Suprapubic skin (tissue), 4 donors: ENCODE results near the gene HDC.

Experiments used
- CTCF ChIP-seq, 2 donors: fragments of 200-600 bp in 1 of 2; fragments of 450-650 bp in 1 of 2; sonication (generic) in 1 of 2; IDR thresholded peaks; one replicate each; pipeline ENCODE4 v1.5.1; 2016 to 2019; ENCODE audit warnings: antibody characterized with exemption in 2 of 2, mild to moderate bottlenecking in 1 of 2, moderate library complexity in 1 of 2
- POLR2A ChIP-seq, 2 donors: fragments of 450-650 bp; IDR thresholded peaks; one replicate each; pipeline ENCODE4 v1.6.1; 2017; ENCODE audit warnings: antibody characterized with exemption in 2 of 2, mild to moderate bottlenecking in 2 of 2, moderate library complexity in 2 of 2
- POLR2AphosphoS5 ChIP-seq, 3 donors: sonication (generic); formaldehyde crosslinking; IDR thresholded peaks; one replicate each; pipeline ENCODE4 v1.6.1; 2017; ENCODE audit warnings: antibody characterized with exemption in 3 of 3

GRCh38 chr15:50210462-50211157, 54.9 kb downstream of the HDC start:
- no peak for TF ChIP-seq CTCF (IDR thresholded peaks at IDR 0.05)
- no peak for TF ChIP-seq POLR2A (IDR thresholded peaks at IDR 0.05)
- no peak for TF ChIP-seq POLR2AphosphoS5 (IDR thresholded peaks at IDR 0.05)
